ENCODE results near the gene SGCD.

GRCh38 chr5:156556666-156557406 lies 229.9 kb downstream of the SGCD start:
- TF ChIP-seq POLR2A (IDR thresholded peaks at IDR 0.05) (no peak), CTCF (IDR thresholded peaks at IDR 0.05) (no peak)
